RWPE2 (cell line): Measurements from ENCODE around the gene FBXL14.
A peak's percentile ranks its signal among the peaks of the same experiment; 100 is the strongest.
"Not testable (repeated sequence)": the region's sequence is repeated elsewhere in the genome, so short reads cannot be mapped to it uniquely, and the experiment has no call there.

Experiments used
- ATAC-seq: fragments of 200-7000 bp; cut with Tn5 transposase; 3 replicates; pipeline ENCODE4 v1.9.1; 2021; ENCODE audit warnings: low read depth
- DNase-seq: peaks from one replicate; pipeline ENCODE4 v3.0.0-alpha.2; 2020; ENCODE audit warnings: low spot score
- H3K27ac ChIP-seq: fragments of 450-650 bp; 2 replicates; pipeline ENCODE4 v1.5.1; 2017; ENCODE audit warnings: mild to moderate bottlenecking; ENCODE audit not compliant: poor library complexity, severe bottlenecking
- H3K27me3 ChIP-seq: fragments of 250-450 bp; sonication (Bioruptor Pico); 2 replicates; pipeline ENCODE4 v1.5.1; 2021; ENCODE audit warnings: mild to moderate bottlenecking, moderate library complexity; ENCODE audit not compliant: insufficient read depth, poor library complexity, severe bottlenecking
- H3K36me3 ChIP-seq: fragments of 250-450 bp; sonication (Bioruptor Pico); 2 replicates; pipeline ENCODE4 v1.5.1; 2020; ENCODE audit warnings: low read depth, mild to moderate bottlenecking, moderate library complexity
- H3K4me1 ChIP-seq: fragments of 250-450 bp; sonication (Bioruptor Pico); 2 replicates; pipeline ENCODE4 v1.5.1; 2021; ENCODE audit warnings: mild to moderate bottlenecking, moderate library complexity; ENCODE audit not compliant: insufficient read depth, poor library complexity, severe bottlenecking
- H3K4me3 ChIP-seq: fragments of 250-450 bp; sonication (Bioruptor Pico); 2 replicates; pipeline ENCODE4 v1.5.1; 2021; ENCODE audit warnings: mild to moderate bottlenecking, moderate library complexity; ENCODE audit not compliant: severe bottlenecking
- H3K9me3 ChIP-seq: fragments of 250-450 bp; sonication (Bioruptor Pico); 2 replicates; pipeline ENCODE4 v1.5.1; 2021; ENCODE audit warnings: mild to moderate bottlenecking, moderate library complexity; ENCODE audit not compliant: severe bottlenecking
- TF ChIP-seq, protein P1 (sequence below): fragments of 450-650 bp; IDR thresholded peaks from one replicate; pipeline ENCODE4 v1.5.1; 2017; ENCODE audit warnings: mild to moderate bottlenecking, moderate library complexity; ENCODE audit not compliant: poor library complexity, severe bottlenecking

Gene FBXL14

DNA sequence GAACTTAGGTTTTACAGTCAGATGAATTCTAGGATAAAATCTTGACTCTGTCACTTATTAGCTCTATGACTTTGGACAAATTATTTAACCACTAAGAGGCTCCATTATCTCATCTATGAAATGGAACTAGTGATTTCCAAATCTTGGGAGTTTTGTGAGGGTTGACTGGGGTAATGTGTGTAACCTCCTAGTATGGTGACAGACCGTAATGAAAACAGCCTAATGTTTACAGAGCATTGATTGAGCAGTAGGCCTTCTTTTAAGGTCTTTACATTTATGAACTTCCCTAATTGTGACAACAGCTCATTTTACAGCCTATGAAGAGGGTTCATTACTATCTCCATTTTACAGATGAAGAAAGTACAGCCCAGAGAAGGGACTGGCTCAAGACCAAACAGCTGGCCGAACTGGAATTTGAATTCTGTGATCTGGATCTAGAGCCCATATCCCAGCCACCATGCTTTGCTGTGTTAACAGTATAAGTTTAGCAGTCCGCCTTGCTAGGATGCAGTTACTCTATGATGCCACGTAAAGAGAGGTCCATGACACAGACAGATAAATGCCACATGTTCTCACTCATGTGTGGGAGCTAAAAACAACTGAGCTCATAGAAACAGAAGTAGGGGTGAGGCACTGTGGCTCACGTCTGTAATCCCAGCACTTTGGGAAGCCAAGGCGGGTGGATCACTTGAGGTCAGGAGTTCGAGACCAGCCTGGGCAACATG is 9.1 kb upstream of the FBXL14 start:
- H3K4me3 ChIP-seq: no peak overlapping the region
- TF ChIP-seq, protein P1, sequence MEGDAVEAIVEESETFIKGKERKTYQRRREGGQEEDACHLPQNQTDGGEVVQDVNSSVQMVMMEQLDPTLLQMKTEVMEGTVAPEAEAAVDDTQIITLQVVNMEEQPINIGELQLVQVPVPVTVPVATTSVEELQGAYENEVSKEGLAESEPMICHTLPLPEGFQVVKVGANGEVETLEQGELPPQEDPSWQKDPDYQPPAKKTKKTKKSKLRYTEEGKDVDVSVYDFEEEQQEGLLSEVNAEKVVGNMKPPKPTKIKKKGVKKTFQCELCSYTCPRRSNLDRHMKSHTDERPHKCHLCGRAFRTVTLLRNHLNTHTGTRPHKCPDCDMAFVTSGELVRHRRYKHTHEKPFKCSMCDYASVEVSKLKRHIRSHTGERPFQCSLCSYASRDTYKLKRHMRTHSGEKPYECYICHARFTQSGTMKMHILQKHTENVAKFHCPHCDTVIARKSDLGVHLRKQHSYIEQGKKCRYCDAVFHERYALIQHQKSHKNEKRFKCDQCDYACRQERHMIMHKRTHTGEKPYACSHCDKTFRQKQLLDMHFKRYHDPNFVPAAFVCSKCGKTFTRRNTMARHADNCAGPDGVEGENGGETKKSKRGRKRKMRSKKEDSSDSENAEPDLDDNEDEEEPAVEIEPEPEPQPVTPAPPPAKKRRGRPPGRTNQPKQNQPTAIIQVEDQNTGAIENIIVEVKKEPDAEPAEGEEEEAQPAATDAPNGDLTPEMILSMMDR: no peak
- no peak overlapping the region for H3K27ac ChIP-seq
- no peaks in the 10 kb centered on the region for H3K36me3 ChIP-seq
- H3K27me3 ChIP-seq: no peaks in the 10 kb centered on the region
- H3K9me3 ChIP-seq: no peaks in the 10 kb centered on the region
- no peak for DNase-seq
- no peak for ATAC-seq
- peaks cover 18% of the 10 kb centered on the region for H3K4me1 ChIP-seq

DNA sequence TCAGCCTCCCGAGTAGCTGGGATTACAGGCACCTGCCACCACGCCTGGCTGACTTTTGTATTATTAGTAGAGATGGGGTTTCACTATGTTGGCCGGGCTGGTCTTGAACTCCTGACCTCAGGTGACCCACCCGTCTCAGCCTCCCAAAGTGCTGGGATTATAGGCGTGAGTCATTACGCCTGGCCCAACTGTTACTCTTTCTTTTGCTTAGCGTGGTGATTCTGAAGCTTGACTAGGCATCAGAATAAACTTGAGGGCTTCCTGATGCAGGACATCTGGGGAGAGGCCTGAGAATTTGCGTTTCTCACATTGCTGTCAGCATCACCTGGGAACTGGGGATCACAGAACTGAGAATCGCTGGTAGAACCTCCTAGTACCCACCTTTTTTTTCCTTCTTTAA is 8.3 kb upstream of the FBXL14 start:
- not testable (repeated sequence) for ATAC-seq, H3K9me3 ChIP-seq, H3K27ac ChIP-seq, DNase-seq, H3K4me3 ChIP-seq, H3K27me3 ChIP-seq, H3K36me3 ChIP-seq
- H3K4me1 ChIP-seq: peaks cover 11% of the 10 kb centered on the region

DNA sequence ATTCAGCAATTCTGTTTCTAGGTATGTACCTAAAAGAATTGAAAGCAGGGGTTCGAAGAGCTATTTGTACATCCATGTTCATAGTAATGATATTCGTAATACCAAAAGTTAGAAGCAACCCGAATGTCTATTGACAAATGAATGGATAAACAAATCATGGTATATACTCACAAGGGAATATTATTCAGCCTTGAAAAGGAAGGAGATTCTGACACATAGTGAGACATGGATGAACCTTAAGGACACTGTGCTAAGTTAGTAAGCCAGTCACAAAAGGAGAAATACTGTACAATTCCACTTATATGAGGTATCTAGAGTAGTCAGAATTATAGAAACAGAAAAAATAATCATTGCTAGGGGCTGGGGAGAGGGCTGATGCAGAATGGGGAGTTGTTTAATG is 4.4 kb upstream of the FBXL14 start:
- no peaks in the 10 kb centered on the region for H3K36me3 ChIP-seq
- H3K27me3 ChIP-seq: no peaks in the 10 kb centered on the region
- no peak for DNase-seq
- TF ChIP-seq, protein P1: no peak
- no peak overlapping the region for H3K4me3 ChIP-seq
- H3K4me1 ChIP-seq: peaks cover 3% of the 10 kb centered on the region
- ATAC-seq: no peak
- H3K9me3 ChIP-seq: no peaks in the 10 kb centered on the region
- no peak overlapping the region for H3K27ac ChIP-seq

DNA sequence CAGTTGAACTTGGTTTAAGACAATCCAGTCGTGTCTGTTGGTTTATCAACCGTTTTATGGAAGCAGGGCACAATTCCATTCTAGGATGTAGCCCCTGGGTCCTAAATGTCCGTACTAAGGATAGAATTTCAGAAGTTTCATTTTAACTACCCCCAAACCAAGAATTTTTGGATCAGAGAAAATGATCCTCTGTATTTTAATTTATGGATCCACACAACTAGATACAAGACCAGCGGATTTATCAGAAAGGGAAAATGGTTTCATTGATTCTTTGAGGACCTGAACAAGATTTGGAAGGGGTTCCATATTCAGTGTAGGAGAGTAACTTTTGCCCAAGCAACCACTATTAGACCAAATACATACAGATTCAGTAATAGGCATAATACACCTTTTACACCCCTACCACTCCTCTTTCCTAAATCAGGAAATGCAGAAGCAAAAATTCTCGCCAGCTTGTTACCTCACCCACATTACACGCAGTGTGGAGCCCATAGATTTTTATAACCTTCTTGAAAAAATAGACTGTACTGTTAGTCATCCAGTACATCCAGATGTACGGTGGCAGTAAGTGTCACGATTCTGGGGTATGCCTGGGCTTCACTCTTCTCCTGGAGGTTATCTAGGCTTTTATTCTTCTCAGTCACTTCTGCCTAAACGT is 1.4 kb upstream of the FBXL14 start:
- no peak for DNase-seq
- H3K9me3 ChIP-seq: no peaks in the 10 kb centered on the region
- peaks cover 7% of the 10 kb centered on the region; the same call in 1 of the 2 replicates for H3K36me3 ChIP-seq
- H3K27ac ChIP-seq: no peak overlapping the region
- ATAC-seq: no peak
- H3K4me1 ChIP-seq: peaks cover 18% of the 10 kb centered on the region
- no peak overlapping the region for H3K4me3 ChIP-seq
- TF ChIP-seq, protein P1: no peak
- H3K27me3 ChIP-seq: no peaks in the 10 kb centered on the region

DNA sequence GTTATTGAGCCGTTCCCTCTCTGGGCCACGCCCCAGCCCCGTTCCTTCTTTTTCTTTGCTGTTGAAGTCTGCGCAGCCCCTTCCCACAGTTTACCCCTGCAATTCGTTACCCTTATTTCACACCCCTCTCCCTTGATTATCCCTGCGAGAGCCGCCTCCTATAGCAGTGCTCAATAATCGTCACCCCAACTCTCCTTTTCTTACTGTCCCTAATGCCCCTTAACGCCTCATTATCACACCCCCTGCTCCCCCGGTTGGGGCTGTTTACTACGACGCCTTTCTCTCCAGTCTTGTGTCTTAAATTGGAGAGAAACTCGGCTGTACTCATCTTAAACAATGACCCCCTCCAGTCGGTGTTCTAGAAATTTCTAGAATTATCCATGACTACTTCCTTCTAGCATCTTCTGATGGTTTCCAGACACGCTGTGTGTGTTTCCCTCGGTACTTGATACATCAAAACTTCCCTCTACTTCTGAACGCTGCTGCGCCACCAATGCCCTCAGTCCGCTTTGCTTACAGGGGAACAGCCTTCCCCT is 713 bp upstream of the FBXL14 start:
- TF ChIP-seq, protein P1: no peak
- ATAC-seq: no peak
- peak overlapping the region; percentile 100 for H3K4me3 ChIP-seq
- peaks cover 23% of the 10 kb centered on the region for H3K4me1 ChIP-seq
- H3K27me3 ChIP-seq: no peaks in the 10 kb centered on the region
- H3K36me3 ChIP-seq: peaks cover 7% of the 10 kb centered on the region; the same call in 1 of the 2 replicates
- H3K27ac ChIP-seq: peak overlapping the region; percentile 83
- no peaks in the 10 kb centered on the region for H3K9me3 ChIP-seq
- no peak for DNase-seq
